HCT116 (cell line): Measurements from ENCODE around the gene SEC11A. TPM values are rescaled to one million over a fixed set of nuclear protein-coding genes. Genes with fewer than 3 reads are reported as not detected.

Experiments
- ATAC-seq: fragments of 200-7000 bp; cut with Tn5 transposase; 2 replicates; pipeline ENCODE4 v1.9.1; 2020; ENCODE audit warnings: mild to moderate bottlenecking, moderate library complexity
- BruUV-seq: library from RNA; stranded (reverse); fragments of 400-500 nt; replicated peaks from 2 replicates; lab custom pipeline; 2021; lab: Mats Ljungman, UMichigan
- CTCF ChIA-PET: fragments of 300-600 bp; sonication (Branson Sonifier 250); formaldehyde crosslinking; loops from one replicate; lab custom pipeline; 2021; ENCODE audit warnings: antibody characterized with exemption; lab: Charles Lee
- POLR2A ChIA-PET: fragments of 300-600, 350-600 bp; sonication (Branson Sonifier 250); formaldehyde crosslinking; loops from one replicate; lab custom pipeline; 2021; ENCODE audit warnings: antibody characterized with exemption; lab: Charles Lee
- RAD21 ChIA-PET, 2 experiments: fragments of 300-600 bp; sonication (Branson Sonifier 250); formaldehyde crosslinking; loops; one replicate each; lab custom pipeline; 2023; ENCODE audit warnings: low total read pairs in 2 of 2; ENCODE audit not compliant: uncharacterized antibody in 2 of 2, unreplicated experiment in 2 of 2, low non-redundant PET in 1 of 2; lab: Charles Lee
- DNase-seq: peaks from one replicate; pipeline ENCODE4 v3.0.0-alpha.2; 2010; ENCODE audit warnings: low read depth, low spot score
- H2AFZ ChIP-seq: fragments of 200-600 bp; shearing (Covaris generic), sonication (generic); 2 replicates; pipeline ENCODE4 v1.6.1; 2017; ENCODE audit warnings: low read depth, mixed run types, mixed read lengths, antibody characterized with exemption, low read length; ENCODE audit not compliant: poor library complexity, severe bottlenecking
- H3K27ac ChIP-seq: 2 replicates; pipeline ENCODE4 v1.5.1; 2012; ENCODE audit warnings: low read depth, low read length
- H3K27me3 ChIP-seq: fragments of 200-600 bp; sonication (generic); 2 replicates; pipeline ENCODE4 v1.6.1; 2016; ENCODE audit warnings: mixed run types, low read length, mixed read lengths; ENCODE audit not compliant: insufficient read depth
- H3K36me3 ChIP-seq, 2 experiments: fragments of 200-500 bp in 1 of 2; fragments of 200-600 bp in 1 of 2; sonication (Bioruptor generic) in 1 of 2; sonication (generic) in 1 of 2; 2 replicates each; pipeline versions ENCODE4 v1.5.1 to v1.6.1; 2014 to 2016; ENCODE audit warnings: low read length in 2 of 2, inconsistent platforms in 1 of 2, mixed read lengths in 1 of 2, mixed run types in 1 of 2; ENCODE audit not compliant: insufficient read depth in 2 of 2, control insufficient read depth in 1 of 2
- H3K4me1 ChIP-seq, 2 experiments: fragments of 200-600 bp in 1 of 2; sonication (generic) in 1 of 2; 2 replicates each; pipeline versions ENCODE4 v1.5.1 to v1.6.1; 2012 to 2017; ENCODE audit warnings: low read length in 2 of 2, inconsistent platforms in 1 of 2, mild to moderate bottlenecking in 1 of 2, mixed read lengths in 1 of 2, mixed run types in 1 of 2, moderate library complexity in 1 of 2; ENCODE audit not compliant: insufficient read depth in 2 of 2, control insufficient read depth in 1 of 2
- H3K4me2 ChIP-seq: fragments of 200-600 bp; sonication (generic); 2 replicates; pipeline ENCODE4 v1.6.1; 2017; ENCODE audit warnings: mixed run types, low read length, mixed read lengths
- H3K4me3 ChIP-seq, 2 experiments: fragments of 200-600 bp in 1 of 2; sonication (generic) in 1 of 2; replicated peaks in 1 of 2; 2 replicates each; pipeline ENCODE4 v1.5.1; 2011 to 2016; ENCODE audit warnings: low read length in 2 of 2, control low read depth in 1 of 2, low read depth in 1 of 2, mild to moderate bottlenecking in 1 of 2, mixed read lengths in 1 of 2, mixed run types in 1 of 2
- H3K79me2 ChIP-seq: fragments of 200-600 bp; sonication (generic); 2 replicates; pipeline ENCODE4 v1.6.1; 2017; ENCODE audit warnings: mild to moderate bottlenecking, mixed run types, low read length, moderate library complexity, mixed read lengths; ENCODE audit not compliant: insufficient read depth
- H3K9ac ChIP-seq: fragments of 200-600 bp; sonication (generic); 2 replicates; pipeline ENCODE4 v1.6.1; 2016; ENCODE audit warnings: low read length, mixed read lengths
- H3K9me2 ChIP-seq: fragments of 200-600 bp; sonication (generic), shearing (Covaris generic); 2 replicates; pipeline ENCODE4 v1.6.1; 2017; ENCODE audit warnings: mixed run types, mild to moderate bottlenecking, moderate library complexity; ENCODE audit not compliant: insufficient read depth
- H3K9me3 ChIP-seq, 2 experiments: fragments of 200-500 bp in 1 of 2; fragments of 200-600 bp in 1 of 2; sonication (Bioruptor generic) in 1 of 2; sonication (generic) in 1 of 2; 2 replicates each; pipeline ENCODE4 v1.6.1; 2014 to 2017; ENCODE audit warnings: low read length in 2 of 2, mixed read lengths in 2 of 2, inconsistent platforms in 1 of 2, low read depth in 1 of 2, mild to moderate bottlenecking in 1 of 2, mixed run types in 1 of 2, moderate library complexity in 1 of 2; ENCODE audit not compliant: control insufficient read depth in 1 of 2, insufficient read depth in 1 of 2
- H4K20me1 ChIP-seq: fragments of 200-600 bp; sonication (generic), shearing (Covaris generic); 2 replicates; pipeline ENCODE4 v1.6.1; 2017; ENCODE audit warnings: mixed run types, mild to moderate bottlenecking, moderate library complexity; ENCODE audit not compliant: insufficient read depth
- ATF3 ChIP-seq: IDR thresholded peaks from 2 replicates; pipeline ENCODE4 v1.6.1; 2012
- CBX3 ChIP-seq: IDR thresholded peaks from 2 replicates; pipeline ENCODE4 v1.6.1; 2012; ENCODE audit warnings: low read depth
- CEBPB ChIP-seq: IDR thresholded peaks from 2 replicates; pipeline ENCODE4 v1.6.1; 2012; ENCODE audit warnings: low read depth
- EGR1 ChIP-seq: IDR thresholded peaks from 2 replicates; pipeline ENCODE4 v1.6.1; 2012; ENCODE audit warnings: low read depth
- ELF1 ChIP-seq: IDR thresholded peaks from 2 replicates; pipeline ENCODE4 v1.6.1; 2012; ENCODE audit warnings: low read depth, borderline replicate concordance
- EZH2 ChIP-seq: fragments of 200-600 bp; sonication (generic); IDR thresholded peaks from 2 replicates; pipeline ENCODE4 v1.6.1; 2017; ENCODE audit warnings: antibody characterized with exemption, mixed run types
- EZH2phosphoT487 ChIP-seq: fragments of 200-600 bp; IDR thresholded peaks from 2 replicates; pipeline ENCODE4 v1.6.1; 2018; ENCODE audit warnings: antibody characterized with exemption, borderline replicate concordance
- FOSL1 ChIP-seq: IDR thresholded peaks from 2 replicates; pipeline ENCODE4 v1.6.1; 2012; ENCODE audit warnings: low read depth
- JUND ChIP-seq: IDR thresholded peaks from 2 replicates; pipeline ENCODE4 v1.6.1; 2012
- RAD21 ChIP-seq: IDR thresholded peaks from 2 replicates; pipeline ENCODE4 v1.6.1; 2012; ENCODE audit warnings: low read depth, mild to moderate bottlenecking
- SIN3A ChIP-seq: IDR thresholded peaks from 2 replicates; pipeline ENCODE4 v1.6.1; 2012; ENCODE audit warnings: low read depth
- SP1 ChIP-seq: IDR thresholded peaks from 2 replicates; pipeline ENCODE4 v1.6.1; 2012; ENCODE audit warnings: low read depth
- SRF ChIP-seq: IDR thresholded peaks from 2 replicates; pipeline ENCODE4 v1.6.1; 2012; ENCODE audit warnings: low read depth
- YY1 ChIP-seq: IDR thresholded peaks from 2 replicates; pipeline ENCODE4 v1.6.1; 2011; ENCODE audit warnings: low read length, low read depth, moderate library complexity, mild to moderate bottlenecking; ENCODE audit not compliant: insufficient replicate concordance; ENCODE audit errors: extremely low read depth
- ZFX ChIP-seq: fragments of 450-650 bp; IDR thresholded peaks from 2 replicates; pipeline ENCODE4 v1.6.1; 2017
- ZNF274 ChIP-seq: fragments of 200-500 bp; sonication (Bioruptor generic); IDR thresholded peaks from 2 replicates; pipeline ENCODE4 v1.6.1; 2014; ENCODE audit warnings: mild to moderate bottlenecking, low read depth, low read length, inconsistent platforms
- intact Hi-C: fragments of 100-400 bp; cut with micrococcal nuclease; formaldehyde crosslinking; loops from 2 replicates; pipeline ENCODE4 v1.10.0; 2022
- total RNA-seq: library from RNA; stranded (reverse); gene quantifications from one replicate; pipeline ENCODE4 v1.2.1, GENCODE V29; 2021; ENCODE audit not compliant: unreplicated experiment
- TF ChIP-seq, protein P1 (sequence below): IDR thresholded peaks from 2 replicates; pipeline ENCODE4 v1.6.1; 2012; ENCODE audit warnings: low read depth
- TF ChIP-seq, protein P2 (sequence below): IDR thresholded peaks from 2 replicates; pipeline ENCODE4 v1.6.1; 2011; ENCODE audit warnings: mild to moderate bottlenecking, low read length, moderate library complexity; ENCODE audit not compliant: insufficient replicate concordance; ENCODE audit errors: extremely low read depth
- TF ChIP-seq, protein P3 (sequence below): IDR thresholded peaks from 2 replicates; pipeline ENCODE4 v1.6.1; 2012

Gene SEC11A
- total RNA-seq, 1 experiment from 2014 or later = 175 TPM

DNA sequence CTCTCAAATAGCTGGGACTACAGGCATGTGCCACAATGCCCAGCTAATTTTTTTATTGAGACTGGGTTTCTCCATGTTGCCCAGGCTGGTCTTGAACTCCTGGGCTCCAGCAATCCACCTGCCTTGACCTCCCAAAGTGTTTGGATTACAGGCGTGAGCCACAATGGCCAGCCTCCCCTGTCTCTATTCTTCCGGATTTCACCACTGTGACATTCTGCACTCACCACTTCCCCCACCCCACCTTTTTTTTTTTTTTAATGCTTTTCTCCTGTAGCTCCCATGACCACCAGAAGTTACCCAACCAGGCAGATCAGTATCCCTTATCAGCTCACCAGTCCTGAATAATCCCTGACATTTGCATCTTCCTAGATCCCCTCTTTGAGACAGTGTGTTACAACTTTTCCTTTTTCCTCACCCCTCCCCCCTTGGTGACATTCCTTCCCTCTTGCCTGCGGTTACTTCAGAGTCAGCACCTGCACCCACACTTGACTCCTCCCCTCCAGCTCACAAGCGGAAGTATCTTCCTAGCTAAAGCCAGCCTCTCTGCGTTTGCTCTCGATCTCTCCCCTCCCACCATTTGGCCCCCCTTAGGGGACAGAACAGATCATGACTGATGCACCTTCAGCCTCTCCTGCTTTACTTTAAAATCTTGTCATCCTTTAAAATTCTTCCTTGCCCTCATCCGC, 19.0 kb upstream of the SEC11A start:
- H3K9ac ChIP-seq = peak overlapping the region; percentile 62
- H2AFZ ChIP-seq = peak overlapping the region; percentile 88
- ATAC-seq = peak; percentile 87
- no peaks in the 10 kb centered on the region for H3K9me2 ChIP-seq
- no peaks in the 10 kb centered on the region for H3K9me3 ChIP-seq
- peaks cover 40 to 55% of the 10 kb centered on the region in 2 experiments for H3K4me1 ChIP-seq
- intact Hi-C loops = loop anchor here (1.0 kb wide), 1 partner anchor 19 kb away; the partner anchor contains the start of gene SEC11A
- H3K36me3 ChIP-seq = no peaks in the 10 kb centered on the region
- peak; percentile 85 for DNase-seq
- H3K79me2 ChIP-seq = no peaks in the 10 kb centered on the region
- ChIA-PET RAD21 (interaction anchor here in 1 of 2 experiments (1.3 kb wide), 1 partner anchor 18 kb away, joined by 5 read pairs; no protein-coding TSS in a partner anchor), POLR2A (interaction anchor here (0.5 to 3.9 kb wide), 8 partner anchors 8 to 177 kb away, joined by 3 to 38 read pairs (median 3); partner anchors contain the start of gene SEC11A), CTCF (interaction anchor here (1.0 to 1.2 kb wide), 2 partner anchors 12 to 147 kb away, joined by 3 to 4 read pairs; no protein-coding TSS in a partner anchor)
- H3K27ac ChIP-seq = peak overlapping the region; percentile 77
- H3K4me2 ChIP-seq = peak overlapping the region; percentile 91
- no peaks in the 10 kb centered on the region for H3K27me3 ChIP-seq
- no TSS peak for BruUV-seq
- peak overlapping the region; percentile 32 to 55 for H3K4me3 ChIP-seq
- no peaks in the 10 kb centered on the region for H4K20me1 ChIP-seq
- TF ChIP-seq EGR1 = no peak
- no peak for TF ChIP-seq SRF
- no peak for TF ChIP-seq ATF3
- TF ChIP-seq EZH2 = no peak
- TF ChIP-seq CEBPB = peak; percentile 88
- TF ChIP-seq EZH2phosphoT487 = no peak
- TF ChIP-seq YY1 = peak; percentile 66
- no peak for TF ChIP-seq CBX3
- peak; percentile 85 for TF ChIP-seq SP1
- peak; percentile 69; the same call in 1 of the 2 replicates for TF ChIP-seq SIN3A
- TF ChIP-seq, protein P1, sequence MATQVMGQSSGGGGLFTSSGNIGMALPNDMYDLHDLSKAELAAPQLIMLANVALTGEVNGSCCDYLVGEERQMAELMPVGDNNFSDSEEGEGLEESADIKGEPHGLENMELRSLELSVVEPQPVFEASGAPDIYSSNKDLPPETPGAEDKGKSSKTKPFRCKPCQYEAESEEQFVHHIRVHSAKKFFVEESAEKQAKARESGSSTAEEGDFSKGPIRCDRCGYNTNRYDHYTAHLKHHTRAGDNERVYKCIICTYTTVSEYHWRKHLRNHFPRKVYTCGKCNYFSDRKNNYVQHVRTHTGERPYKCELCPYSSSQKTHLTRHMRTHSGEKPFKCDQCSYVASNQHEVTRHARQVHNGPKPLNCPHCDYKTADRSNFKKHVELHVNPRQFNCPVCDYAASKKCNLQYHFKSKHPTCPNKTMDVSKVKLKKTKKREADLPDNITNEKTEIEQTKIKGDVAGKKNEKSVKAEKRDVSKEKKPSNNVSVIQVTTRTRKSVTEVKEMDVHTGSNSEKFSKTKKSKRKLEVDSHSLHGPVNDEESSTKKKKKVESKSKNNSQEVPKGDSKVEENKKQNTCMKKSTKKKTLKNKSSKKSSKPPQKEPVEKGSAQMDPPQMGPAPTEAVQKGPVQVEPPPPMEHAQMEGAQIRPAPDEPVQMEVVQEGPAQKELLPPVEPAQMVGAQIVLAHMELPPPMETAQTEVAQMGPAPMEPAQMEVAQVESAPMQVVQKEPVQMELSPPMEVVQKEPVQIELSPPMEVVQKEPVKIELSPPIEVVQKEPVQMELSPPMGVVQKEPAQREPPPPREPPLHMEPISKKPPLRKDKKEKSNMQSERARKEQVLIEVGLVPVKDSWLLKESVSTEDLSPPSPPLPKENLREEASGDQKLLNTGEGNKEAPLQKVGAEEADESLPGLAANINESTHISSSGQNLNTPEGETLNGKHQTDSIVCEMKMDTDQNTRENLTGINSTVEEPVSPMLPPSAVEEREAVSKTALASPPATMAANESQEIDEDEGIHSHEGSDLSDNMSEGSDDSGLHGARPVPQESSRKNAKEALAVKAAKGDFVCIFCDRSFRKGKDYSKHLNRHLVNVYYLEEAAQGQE = no peak
- TF ChIP-seq, protein P2, sequence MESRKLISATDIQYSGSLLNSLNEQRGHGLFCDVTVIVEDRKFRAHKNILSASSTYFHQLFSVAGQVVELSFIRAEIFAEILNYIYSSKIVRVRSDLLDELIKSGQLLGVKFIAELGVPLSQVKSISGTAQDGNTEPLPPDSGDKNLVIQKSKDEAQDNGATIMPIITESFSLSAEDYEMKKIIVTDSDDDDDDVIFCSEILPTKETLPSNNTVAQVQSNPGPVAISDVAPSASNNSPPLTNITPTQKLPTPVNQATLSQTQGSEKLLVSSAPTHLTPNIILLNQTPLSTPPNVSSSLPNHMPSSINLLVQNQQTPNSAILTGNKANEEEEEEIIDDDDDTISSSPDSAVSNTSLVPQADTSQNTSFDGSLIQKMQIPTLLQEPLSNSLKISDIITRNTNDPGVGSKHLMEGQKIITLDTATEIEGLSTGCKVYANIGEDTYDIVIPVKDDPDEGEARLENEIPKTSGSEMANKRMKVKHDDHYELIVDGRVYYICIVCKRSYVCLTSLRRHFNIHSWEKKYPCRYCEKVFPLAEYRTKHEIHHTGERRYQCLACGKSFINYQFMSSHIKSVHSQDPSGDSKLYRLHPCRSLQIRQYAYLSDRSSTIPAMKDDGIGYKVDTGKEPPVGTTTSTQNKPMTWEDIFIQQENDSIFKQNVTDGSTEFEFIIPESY = peak; percentile 43
- TF ChIP-seq RAD21 = peak; percentile 30; the same call in 1 of the 2 replicates
- TF ChIP-seq ZNF274 = no peak
- TF ChIP-seq, protein P3, sequence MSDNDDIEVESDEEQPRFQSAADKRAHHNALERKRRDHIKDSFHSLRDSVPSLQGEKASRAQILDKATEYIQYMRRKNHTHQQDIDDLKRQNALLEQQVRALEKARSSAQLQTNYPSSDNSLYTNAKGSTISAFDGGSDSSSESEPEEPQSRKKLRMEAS = peak; percentile 73; the same call in 1 of the 2 replicates
- TF ChIP-seq FOSL1 = no peak
- TF ChIP-seq JUND = peak; percentile 42; the same call in 1 of the 2 replicates
- no peak for TF ChIP-seq ZFX
- peak; percentile 47; the same call in 1 of the 2 replicates for TF ChIP-seq ELF1
